NCI-H128 (cell line): ENCODE measurements around the gene SLC6A6.

Experiments
- DNase-seq: peaks from one replicate; lab custom pipeline; 2025; ENCODE audit not compliant: unreplicated experiment; lab: John Stamatoyannopoulos, UW

Gene SLC6A6

DNA sequence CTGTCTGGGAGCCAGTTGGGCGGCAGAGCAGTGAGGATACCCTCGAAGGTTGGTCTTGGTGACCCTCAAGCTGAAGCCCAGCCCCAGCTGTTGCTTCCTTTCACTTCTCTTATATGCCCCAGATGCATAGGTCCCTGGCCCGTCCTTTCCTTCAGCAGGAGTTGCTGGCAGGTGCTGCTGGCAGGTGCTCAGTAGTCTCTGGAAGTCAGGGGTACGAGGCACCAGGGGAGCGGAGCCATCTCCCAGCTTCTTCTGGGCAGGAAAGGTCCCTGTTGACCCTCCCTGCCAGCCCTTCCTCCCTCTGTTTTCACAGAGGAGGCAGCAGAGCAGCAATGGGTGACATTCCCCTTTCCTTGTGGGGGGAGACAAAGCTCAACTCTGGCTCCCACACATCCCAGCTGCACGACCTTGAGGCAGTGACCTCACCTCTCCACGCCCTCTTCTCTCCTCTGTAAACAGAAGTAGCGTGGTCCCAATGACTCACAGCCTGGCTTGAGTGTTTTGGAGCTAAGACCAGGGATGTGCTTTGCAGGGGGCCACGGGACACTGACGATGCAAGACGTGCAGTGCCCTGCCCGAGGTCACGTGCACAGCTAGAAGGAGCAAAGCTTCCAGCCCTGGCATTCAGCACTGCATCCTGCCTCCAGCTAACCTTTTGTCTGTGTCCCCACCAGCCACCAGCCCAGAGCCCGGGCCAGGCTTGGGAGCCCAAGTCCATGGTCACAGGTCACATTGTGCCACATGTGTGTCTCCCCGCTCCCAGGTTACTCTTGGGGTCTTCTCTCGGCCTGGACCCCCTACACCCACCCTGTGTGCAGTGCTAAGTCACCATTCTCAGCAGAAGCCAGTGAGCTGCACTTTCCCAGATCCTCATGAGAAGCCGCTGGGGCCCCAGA is 49.7 kb downstream of the SLC6A6 start:
- DNase-seq: no peak

DNA sequence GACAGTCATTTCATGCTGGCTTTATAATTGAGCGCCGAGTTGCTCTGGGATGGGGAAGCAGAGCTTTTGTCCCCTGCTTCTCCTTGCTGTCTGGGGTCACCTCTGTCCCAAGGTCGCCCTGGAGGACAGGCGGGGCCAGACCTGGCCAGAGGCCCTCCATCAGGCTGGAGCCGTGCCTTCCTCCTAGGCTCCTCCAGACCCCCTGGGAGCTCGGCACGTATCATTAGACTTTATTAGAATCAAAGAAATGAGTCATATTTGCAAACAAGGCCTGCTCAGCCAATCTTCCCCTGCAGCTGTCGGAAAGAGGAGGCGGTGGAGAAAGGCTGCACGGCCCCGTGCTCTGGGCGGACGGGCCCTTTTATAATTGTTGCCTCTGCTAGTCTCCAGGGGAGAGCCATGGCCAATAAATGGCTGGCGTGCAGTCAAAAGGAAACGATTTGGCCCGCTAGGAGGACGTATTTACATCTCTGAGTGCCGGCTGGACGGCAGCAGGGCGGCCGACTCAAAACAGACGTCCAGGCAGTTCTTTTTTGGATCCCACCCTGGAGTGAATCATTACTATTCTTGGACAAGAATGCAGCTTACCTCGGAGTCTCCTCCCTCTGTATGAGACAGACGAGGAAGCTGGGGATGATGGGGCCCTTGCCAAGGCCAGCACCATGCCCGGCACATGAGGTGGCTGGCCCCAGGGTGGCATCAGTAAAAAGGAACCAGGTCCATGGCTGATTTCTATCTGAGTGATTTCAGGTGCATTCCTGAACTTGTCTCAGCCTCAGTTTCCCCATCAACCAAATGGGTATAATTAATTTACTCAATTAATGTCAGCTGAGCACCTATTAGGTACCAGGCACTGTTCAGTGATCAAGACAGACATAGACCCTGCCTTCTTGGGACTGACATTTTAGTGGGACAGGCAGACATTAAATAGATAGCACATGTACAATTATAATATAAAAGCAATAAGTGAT is 50.6 kb downstream of the SLC6A6 start:
- no peak for DNase-seq

DNA sequence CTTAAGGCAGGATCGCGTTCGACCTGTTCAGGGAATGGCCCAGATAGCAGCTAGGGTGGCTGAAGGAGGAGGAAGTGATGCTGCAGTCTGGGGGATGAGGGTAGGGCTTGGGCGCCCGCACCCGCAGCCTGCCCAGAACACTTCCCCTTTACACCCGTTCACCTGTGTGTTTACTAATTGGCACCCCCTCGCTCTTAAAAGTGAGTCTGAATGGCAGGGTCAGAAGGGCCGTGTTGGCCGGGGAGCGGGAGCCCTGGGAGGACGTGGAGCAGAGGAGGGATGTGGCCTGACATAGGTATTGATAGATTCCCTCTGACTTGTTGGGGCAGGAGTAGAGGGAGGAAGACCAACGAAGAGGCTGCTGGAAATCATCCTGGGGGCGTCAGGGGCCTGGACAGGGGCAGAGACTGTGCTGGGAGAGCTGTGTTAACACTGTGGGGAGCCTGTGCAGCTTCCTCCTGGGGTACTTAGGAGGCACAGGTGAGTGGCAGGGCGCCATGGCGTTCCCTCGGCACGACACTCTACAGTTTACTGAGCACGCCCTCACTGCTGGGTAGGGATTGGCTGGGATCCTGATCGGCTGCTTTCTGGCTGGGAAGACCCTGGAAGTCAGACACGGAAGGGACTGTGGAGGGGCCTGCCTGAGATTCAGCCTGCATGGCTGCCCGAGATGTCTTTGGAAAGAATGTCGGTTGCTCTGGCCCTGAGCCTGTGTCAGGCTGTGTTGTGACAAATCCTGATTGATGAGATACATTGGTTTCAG is 51.7 kb downstream of the SLC6A6 start:
- no peak for DNase-seq

DNA sequence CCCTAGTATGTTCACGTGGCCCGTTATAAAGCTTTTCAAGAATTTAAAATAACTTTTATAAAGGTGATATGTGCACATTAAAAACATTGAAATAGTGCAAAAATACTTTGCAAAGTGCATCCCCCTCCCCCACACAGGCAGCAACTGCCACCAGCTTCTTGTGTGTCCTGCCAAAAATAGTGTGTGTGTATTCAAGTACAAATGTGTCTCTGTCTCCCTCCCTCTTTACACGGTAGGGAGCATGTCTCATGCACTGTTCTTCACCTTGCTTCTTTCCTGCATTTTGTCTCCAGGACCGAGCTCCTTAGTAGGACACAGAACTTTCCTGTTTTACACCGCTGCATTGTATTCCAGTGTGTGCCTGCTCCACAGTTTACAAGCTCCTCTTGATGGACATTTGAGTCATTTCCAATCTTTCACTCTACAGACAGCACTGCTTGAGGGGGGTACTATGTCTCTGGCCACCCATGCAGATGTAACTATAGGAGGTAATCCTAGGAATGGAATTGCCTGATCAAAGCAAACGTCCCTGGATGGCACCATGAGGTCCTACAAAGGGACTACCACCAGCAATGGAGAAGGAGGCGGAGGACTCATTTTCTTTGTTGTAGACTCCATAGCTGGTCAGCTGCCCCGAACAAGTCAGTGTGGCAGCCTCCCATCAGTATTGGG is 52.4 kb downstream of the SLC6A6 start:
- DNase-seq: no peak

DNA sequence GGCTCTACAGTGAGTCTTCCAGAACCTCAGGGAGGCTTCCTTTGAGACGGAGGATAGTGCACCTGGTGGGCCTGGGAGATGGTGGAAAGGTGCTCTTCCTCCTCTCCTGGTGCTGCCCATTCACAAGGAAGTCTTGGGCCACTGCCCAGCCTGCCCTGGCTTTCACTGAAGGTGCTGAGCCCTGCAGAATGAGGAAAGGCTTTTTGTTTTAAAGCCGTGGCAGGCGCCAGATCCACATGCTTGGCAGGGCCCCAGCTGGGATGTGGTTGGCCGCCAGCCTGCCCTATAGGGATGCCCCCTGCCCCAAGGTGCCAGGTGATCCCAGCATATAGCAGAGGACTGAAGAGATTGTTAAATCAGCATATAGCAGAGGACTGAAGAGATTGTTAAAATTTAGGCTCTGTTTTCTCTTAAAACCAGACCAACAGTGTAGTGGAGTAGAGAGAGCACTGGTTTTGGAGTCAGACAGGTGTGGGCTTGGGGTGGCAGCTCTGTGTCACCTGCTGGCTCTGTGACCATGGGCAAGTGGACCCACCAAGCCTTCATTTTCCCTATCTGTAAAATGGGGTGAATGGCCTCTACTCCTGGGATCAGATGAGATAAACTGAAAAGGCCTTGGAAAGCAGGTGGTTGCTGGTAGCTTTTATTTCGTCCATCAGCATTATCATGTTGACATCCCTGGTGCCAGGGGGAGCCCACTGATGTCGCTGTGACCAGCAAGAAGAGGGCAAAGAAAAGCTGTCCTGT is 53.3 kb downstream of the SLC6A6 start:
- no peak for DNase-seq

DNA sequence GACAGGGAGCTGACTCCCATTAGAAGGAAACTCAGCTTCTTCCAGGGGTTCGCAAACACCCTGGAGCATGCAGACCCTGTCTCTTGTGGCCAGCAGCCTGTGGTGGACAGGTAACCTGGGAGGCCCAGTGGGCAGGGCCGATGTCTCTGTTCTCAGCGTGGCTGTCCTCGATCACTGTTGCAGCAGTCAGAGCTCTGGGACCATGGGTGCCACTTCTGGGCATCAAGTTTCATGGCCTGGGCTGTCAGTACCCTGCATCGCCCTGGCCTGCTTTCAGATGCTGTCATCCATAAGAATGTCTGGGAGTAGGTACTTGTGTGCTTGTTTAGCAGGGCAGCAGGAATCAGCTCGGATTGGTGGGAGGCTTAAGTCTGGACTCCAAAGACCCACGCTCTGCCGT is 54.4 kb downstream of the SLC6A6 start:
- no peak for DNase-seq

DNA sequence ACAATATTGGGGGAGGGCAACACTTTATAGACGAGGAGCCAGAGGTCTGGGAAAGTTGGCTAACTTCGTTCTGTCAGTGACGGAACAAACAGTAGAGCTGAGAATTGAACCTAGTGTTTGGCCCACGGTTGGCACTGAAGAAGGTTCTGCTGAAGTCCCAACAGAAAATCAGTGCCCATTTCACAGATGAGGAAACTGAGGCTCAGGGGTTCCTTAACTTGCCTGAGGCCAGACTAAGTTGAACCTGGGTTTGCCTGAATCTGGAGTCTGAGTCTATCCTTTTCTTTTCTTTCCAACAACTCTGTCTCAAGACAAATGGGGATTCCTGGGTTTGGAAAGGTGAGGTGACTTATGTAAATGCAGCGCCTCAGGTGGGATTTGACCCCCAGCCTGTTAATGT is 55.1 kb downstream of the SLC6A6 start:
- DNase-seq: no peak

DNA sequence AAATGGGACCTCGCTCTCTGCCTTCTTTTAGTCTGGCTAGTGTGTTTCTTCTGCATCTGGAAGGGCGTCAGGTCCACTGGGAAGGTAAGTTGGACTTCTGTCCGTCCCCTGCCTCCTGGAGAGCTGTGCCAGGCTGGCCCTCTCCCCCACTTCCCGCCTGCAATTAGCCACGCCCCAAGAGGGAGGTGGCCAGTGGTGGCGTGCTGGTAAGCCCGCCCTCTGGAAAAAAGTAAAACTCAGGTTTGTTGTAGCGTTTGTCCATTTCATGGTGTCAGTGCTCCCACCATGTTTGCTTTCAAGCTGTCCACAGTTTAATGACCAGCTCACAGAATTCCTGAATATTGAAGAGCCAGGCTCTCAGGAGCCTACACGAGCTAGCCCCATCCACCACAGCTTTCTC is 55.6 kb downstream of the SLC6A6 start:
- DNase-seq: no peak

DNA sequence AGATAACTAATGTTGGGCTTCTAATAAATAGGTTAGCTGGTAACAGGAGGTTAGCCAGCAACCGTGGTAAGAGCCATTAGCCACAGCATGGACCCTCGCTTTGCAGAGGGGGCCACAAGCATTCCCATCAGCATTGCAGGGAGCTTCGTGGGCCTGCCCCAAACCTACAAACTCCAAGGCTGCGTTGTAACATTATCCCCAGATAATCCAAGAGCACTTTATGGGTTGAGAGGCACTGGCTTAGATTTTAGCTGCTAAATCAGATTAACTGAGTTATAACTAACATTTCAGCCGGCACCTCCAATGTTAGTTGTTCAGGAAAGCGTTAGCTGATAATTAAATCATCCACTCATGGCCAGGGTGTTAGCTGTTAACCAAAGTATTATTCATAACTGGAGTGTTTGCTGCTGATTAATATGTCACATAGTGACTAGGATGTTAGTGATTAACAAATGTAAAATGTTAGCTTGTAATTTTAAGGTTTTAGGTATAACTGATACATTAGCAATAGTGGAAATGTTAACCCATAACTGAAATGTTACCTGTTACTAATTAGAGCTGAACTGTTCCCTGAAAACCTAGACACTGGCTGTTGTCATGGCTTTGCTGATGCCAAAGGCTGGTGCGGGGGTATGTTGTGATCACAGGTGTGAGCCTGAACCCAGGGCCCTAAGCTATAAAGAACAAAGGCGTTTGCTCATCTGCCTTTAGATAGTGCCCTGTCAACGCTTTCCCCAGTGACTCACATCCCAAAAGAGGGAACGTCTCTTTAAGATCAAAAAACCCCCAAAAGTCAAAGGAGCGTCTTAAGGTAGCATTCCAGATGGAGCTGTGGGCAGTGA is 56.2 kb downstream of the SLC6A6 start:
- no peak for DNase-seq

DNA sequence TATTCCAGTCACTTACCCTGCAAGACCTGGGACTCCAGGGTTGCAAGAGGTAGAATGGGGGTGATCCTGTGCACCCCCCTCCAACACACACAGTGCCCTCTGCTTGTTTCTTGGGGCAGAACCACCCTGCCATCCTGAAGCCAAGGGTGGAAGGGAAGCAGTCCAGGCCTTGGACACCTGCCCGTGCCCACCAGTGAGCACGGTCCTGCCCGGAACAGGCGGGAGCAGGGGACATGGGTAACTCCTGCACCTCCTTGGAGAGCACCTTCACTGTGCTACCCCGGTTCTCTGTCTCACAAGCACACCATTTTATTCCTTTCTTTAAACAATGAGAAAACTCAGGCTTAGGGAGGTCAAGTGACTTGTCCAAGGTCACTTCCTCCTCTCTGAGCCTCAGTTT is 57.0 kb downstream of the SLC6A6 start:
- DNase-seq: no peak

DNA sequence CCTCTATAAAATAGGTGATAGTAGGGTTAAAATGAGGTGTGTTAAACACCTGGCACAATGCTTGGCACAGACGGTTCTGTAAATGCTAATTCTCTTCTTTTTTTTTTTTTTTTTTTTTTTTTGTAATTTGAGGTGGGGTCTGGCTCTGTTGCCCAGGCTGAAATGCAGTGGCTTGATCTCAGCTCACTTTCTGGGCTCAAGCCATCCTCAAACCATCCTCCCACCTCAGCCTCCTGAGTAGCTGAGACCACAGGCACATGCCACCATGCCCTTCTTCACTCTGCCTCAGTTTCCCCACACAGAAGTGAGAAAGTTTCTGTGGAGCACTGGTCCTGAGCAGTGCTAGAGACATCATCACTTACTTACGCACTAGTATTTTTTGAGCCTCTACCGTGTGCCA is 57.4 kb downstream of the SLC6A6 start:
- DNase-seq: no peak

DNA sequence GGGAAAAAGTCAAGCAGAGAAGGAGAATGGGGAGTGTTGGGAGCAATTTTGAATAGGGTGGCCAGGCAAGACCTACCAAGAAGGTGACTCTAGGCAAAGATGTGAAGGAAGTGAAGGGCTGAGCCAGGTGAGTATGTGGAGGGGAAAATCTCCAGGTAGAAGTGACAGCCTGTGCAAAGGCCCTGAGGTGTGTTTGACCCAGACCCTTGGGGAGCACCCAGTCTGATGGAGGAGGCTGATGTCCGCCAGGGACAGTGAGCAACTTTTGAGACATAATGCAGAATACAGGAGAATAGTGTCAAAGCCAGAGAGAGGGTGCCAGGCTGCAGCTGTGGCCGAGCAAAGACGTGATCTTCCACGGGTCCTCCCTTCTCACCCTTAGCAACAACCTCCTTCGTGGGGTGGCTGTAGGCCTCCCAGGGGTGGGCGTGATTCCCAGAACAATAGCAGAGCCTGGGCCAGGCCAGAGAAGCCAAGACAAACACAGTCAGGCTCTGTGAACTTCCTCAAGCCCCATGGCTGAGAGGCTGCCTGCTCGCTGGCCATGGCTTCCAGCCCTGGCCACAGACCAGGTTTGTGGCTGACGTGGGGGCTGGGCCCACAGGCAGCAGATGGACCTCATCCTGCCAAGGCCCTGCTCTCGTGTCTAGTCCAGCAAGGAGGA is 58.1 kb downstream of the SLC6A6 start:
- DNase-seq: no peak

DNA sequence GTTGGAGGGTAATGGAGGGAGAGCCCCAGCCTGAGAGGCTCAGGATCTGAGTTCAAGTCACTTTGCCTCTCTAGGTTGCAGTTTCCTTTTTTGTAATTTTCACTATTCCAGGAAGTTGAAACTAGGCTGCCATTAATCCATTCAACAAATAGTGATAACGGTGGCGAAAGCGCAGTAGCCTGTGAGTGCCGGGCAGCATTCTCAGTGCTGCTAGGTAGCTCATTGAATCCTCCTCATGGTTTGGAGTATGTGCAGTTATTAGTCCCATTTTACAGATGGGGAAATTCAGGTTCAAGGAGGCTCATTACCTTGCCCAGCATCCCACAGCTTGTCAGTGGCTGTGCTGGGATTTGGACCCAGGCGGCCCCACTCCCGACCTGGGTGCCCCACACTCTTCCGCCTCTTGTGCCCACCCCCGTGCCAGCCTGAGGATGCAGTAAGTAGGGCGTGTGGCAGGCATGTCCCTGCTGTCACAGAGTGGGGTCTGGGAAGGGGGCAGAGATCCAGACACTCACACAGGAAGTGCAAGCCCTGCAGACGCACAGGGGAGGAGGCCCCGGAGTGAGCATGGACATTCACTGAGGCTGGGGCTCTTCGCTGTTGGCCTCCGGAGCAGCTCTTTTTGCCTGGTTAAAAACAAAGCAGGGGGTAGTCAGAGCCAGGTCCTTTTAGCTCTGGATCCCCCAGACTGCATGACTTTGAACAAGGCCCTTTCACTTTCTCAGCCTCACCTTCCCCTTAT is 58.8 kb downstream of the SLC6A6 start:
- DNase-seq: no peak

DNA sequence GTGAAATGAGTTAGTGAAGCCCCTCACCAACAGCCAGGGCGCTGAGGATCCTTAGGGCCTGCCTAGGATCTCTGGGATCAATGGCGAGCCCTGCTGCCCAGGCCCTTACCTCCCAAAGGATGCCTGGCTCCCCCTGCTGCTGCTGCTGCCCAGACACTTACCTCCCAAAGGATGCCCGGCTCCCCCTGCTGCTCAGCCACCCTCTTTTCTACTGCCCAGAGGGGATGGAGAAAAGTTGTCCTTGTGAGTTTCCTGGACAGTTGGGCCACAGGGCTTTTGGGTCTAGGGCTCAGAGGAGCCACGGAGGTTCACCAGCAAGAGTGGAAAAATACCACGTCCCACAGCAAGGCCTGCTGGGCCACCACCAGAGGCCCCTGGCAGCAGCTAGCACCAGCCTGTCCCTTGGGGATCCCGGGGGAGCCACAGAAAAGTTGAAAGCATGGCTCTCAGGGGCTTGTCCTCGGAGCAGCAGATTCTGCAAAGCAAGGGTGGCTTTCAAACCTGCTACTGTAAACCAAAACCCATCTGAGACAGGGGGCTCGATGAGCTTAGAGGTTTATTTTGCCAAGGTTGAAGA is 59.4 kb downstream of the SLC6A6 start:
- DNase-seq: no peak

DNA sequence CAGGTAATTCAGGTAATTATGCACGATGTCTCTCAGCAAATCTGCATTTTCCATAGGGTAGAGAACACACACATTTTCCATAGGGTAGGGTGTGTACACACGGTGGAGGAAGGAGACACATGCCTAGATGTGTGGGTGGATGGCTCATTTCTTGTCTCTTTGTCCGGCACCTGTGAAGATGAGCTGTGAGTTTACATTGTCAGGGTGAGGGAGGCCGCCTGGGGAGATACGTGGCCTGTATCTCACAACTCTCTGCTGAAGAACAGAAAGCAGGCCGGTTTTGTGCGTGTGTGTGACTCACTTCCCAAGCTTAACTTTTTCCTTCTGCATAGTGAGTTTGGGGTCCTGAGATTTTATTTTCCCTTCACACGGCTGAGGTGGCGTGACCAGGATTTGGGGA is 60.3 kb downstream of the SLC6A6 start:
- no peak for DNase-seq

DNA sequence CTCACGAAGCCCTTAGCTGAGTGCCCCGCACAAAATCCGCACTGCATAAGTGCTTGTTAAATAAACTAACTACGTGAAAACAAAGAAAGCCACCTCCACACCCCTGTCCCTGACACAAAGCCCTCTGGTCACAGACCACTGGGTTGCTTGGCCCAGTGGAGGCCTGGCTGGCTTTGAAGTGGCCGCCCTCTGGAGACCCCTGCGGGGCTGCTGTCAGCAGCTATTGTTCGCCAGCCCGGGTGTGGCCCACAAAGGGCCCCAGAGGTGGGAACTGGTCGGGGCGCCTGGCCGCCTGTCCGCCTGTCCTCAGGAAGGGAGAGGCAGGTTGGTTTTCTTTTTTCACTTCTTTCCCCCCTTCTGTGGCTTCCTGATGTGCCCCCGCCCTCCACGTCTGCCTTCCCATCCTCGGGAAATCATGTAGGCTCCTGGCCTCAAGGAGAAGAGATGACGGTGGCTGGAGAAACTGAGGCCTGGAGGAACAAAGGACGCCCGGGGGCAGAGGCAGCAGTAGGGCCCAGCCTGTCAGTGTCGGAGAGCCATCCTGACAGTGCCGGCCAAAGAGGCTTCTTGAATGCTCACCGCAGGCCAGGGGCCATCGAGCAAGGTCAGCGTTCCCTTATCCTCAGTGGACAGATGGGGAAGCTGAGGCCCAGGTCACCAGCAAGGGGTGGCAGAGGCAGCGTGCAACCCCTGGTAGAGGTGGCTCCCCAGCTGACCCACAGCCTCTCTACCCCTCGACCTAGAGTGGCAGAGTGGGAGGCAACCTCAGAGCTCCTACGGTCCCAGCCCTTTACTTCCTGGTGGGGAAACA is 61.1 kb downstream of the SLC6A6 start:
- no peak for DNase-seq

DNA sequence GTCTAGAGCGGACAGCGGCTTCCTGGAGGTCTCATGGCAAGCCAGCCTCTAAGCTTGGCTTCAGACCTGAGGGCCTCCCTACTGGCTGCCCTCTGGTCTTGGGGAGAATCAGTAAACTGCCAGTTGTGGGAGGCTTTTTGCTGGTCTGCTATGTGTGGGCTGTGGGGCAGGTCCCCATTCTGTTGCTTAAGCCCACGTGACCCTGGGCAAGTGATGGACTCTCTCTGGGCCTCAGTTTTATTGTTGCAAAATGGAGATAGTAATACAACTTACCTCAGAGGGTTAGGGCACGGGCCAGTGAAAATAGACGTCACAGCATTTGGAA is 61.7 kb downstream of the SLC6A6 start:
- no peak for DNase-seq
